HEK293 (cell line): ENCODE data around the gene CXorf65.

Source experiments
- CTCF ChIA-PET: fragments of 350-600 bp; formaldehyde crosslinking; extraction: SDS; loops from one replicate; lab custom pipeline; 2021; ENCODE audit warnings: antibody characterized with exemption; lab: Yijun Ruan, JAX
- POLR2A ChIA-PET: fragments of 300-600 bp; formaldehyde crosslinking; extraction: SDS; loops from one replicate; lab custom pipeline; 2020; ENCODE audit warnings: antibody characterized with exemption, inconsistent platforms; lab: Yijun Ruan, JAX
- H3K27ac ChIP-seq: fragments of 200-500 bp; sonication (Bioruptor generic); 2 replicates; pipeline ENCODE4 v1.5.1; 2014; ENCODE audit warnings: low read depth, low read length, control low read depth, inconsistent platforms; ENCODE audit errors: extremely low read depth
- H3K36me3 ChIP-seq, 2 experiments: fragments of 200-500 bp in 1 of 2; sonication (Bioruptor generic) in 1 of 2; 1 replicate in 1 of 2; 2 replicates in 1 of 2; pipeline ENCODE4 v1.5.1; 2014 to 2017; ENCODE audit warnings: inconsistent platforms in 2 of 2, low read length in 2 of 2; ENCODE audit not compliant: control insufficient read depth in 2 of 2, insufficient read depth in 1 of 2
- H3K4me1 ChIP-seq: fragments of 200-500 bp; sonication (Bioruptor generic); 2 replicates; pipeline ENCODE4 v1.5.1; 2014; ENCODE audit warnings: mild to moderate bottlenecking, low read length, inconsistent platforms; ENCODE audit not compliant: control insufficient read depth, insufficient read depth
- H3K4me3 ChIP-seq: 2 replicates; pipeline ENCODE4 v1.5.1; 2011; ENCODE audit warnings: low read depth, mild to moderate bottlenecking, control low read depth, low read length, moderate library complexity
- H3K9me3 ChIP-seq: fragments of 200-500 bp; sonication (Bioruptor generic); 2 replicates; pipeline ENCODE4 v1.5.1; 2014; ENCODE audit warnings: low read depth, low read length, inconsistent platforms; ENCODE audit not compliant: control insufficient read depth, insufficient read depth
- INSM2 ChIP-seq: fragments of 450-650 bp; formaldehyde crosslinking; IDR thresholded peaks from 2 replicates; pipeline ENCODE4 v1.5.1; 2016; ENCODE audit warnings: missing biosample characterization, missing genetic modification characterization
- PRDM10 ChIP-seq: fragments of 450-650 bp; formaldehyde crosslinking; IDR thresholded peaks from 2 replicates; pipeline ENCODE4 v1.5.1; 2016; ENCODE audit warnings: missing biosample characterization, missing genetic modification characterization
- RBAK ChIP-seq: fragments of 450-650 bp; formaldehyde crosslinking; IDR thresholded peaks from 2 replicates; pipeline ENCODE4 v1.5.1; 2016; ENCODE audit warnings: missing biosample characterization, missing genetic modification characterization
- ZBTB17 ChIP-seq: fragments of 450-650 bp; formaldehyde crosslinking; IDR thresholded peaks from 2 replicates; pipeline ENCODE4 v1.5.1; 2016; ENCODE audit warnings: missing biosample characterization, missing genetic modification characterization
- ZBTB21 ChIP-seq: fragments of 450-650 bp; formaldehyde crosslinking; IDR thresholded peaks from 2 replicates; pipeline ENCODE4 v1.5.1; 2017; ENCODE audit warnings: missing biosample characterization, missing genetic modification characterization
- ZBTB44 ChIP-seq: fragments of 450-650 bp; IDR thresholded peaks from 2 replicates; pipeline ENCODE4 v1.5.1; 2018; ENCODE audit warnings: missing biosample characterization, mild to moderate bottlenecking, missing genetic modification characterization
- ZBTB6 ChIP-seq: fragments of 450-650 bp; formaldehyde crosslinking; IDR thresholded peaks from 2 replicates; pipeline ENCODE4 v1.5.1; 2017; ENCODE audit warnings: missing biosample characterization, missing genetic modification characterization
- ZBTB8A ChIP-seq: fragments of 450-650 bp; formaldehyde crosslinking; IDR thresholded peaks from 2 replicates; pipeline ENCODE4 v1.5.1; 2016; ENCODE audit warnings: missing biosample characterization, missing genetic modification characterization
- ZNF112 ChIP-seq: fragments of 450-650 bp; formaldehyde crosslinking; IDR thresholded peaks from 2 replicates; pipeline ENCODE4 v1.5.0; 2017; ENCODE audit warnings: missing biosample characterization, missing genetic modification characterization
- ZNF148 ChIP-seq: fragments of 450-650 bp; formaldehyde crosslinking; IDR thresholded peaks from 2 replicates; pipeline ENCODE4 v1.5.0; 2017; ENCODE audit warnings: missing biosample characterization, missing genetic modification characterization, borderline replicate concordance
- ZNF16 ChIP-seq: fragments of 450-650 bp; formaldehyde crosslinking; IDR thresholded peaks from 2 replicates; pipeline ENCODE4 v1.5.1; 2016; ENCODE audit warnings: low read depth, missing biosample characterization, missing genetic modification characterization
- ZNF18 ChIP-seq: fragments of 450-650 bp; formaldehyde crosslinking; IDR thresholded peaks from 2 replicates; pipeline ENCODE4 v1.5.1; 2016; ENCODE audit warnings: missing biosample characterization, missing genetic modification characterization
- ZNF324 ChIP-seq: fragments of 450-650 bp; formaldehyde crosslinking; IDR thresholded peaks from 2 replicates; pipeline ENCODE4 v1.5.1; 2016; ENCODE audit warnings: missing biosample characterization, missing genetic modification characterization
- ZNF394 ChIP-seq: fragments of 450-650 bp; formaldehyde crosslinking; IDR thresholded peaks from 2 replicates; pipeline ENCODE4 v1.5.1; 2016; ENCODE audit warnings: missing biosample characterization, missing genetic modification characterization, mild to moderate bottlenecking, moderate library complexity, borderline replicate concordance
- ZNF501 ChIP-seq: fragments of 450-650 bp; formaldehyde crosslinking; IDR thresholded peaks from 2 replicates; pipeline ENCODE4 v1.5.1; 2016; ENCODE audit warnings: missing biosample characterization, missing genetic modification characterization
- ZNF529 ChIP-seq: fragments of 450-650 bp; formaldehyde crosslinking; IDR thresholded peaks from 2 replicates; pipeline ENCODE4 v1.5.1; 2017; ENCODE audit warnings: missing genetic modification characterization, missing biosample characterization; ENCODE audit not compliant: insufficient replicate concordance
- ZNF580 ChIP-seq: fragments of 450-650 bp; formaldehyde crosslinking; IDR thresholded peaks from 2 replicates; pipeline ENCODE4 v1.5.1; 2016; ENCODE audit warnings: missing biosample characterization, missing genetic modification characterization
- ZNF658 ChIP-seq: fragments of 450-650 bp; formaldehyde crosslinking; IDR thresholded peaks from 2 replicates; pipeline ENCODE4; 2016; ENCODE audit warnings: missing biosample characterization, missing genetic modification characterization
- ZNF664 ChIP-seq: fragments of 450-650 bp; formaldehyde crosslinking; IDR thresholded peaks from 2 replicates; pipeline ENCODE4 v1.5.1; 2016; ENCODE audit warnings: missing biosample characterization, missing genetic modification characterization
- ZNF707 ChIP-seq: fragments of 450-650 bp; formaldehyde crosslinking; IDR thresholded peaks from 2 replicates; pipeline ENCODE4 v1.5.1; 2016; ENCODE audit warnings: missing biosample characterization, missing genetic modification characterization
- ZNF768 ChIP-seq: fragments of 450-650 bp; formaldehyde crosslinking; IDR thresholded peaks from 2 replicates; pipeline ENCODE4 v1.5.1; 2018; ENCODE audit warnings: missing biosample characterization, mild to moderate bottlenecking, missing genetic modification characterization
- ZNF843 ChIP-seq: fragments of 450-650 bp; formaldehyde crosslinking; IDR thresholded peaks from 2 replicates; pipeline ENCODE4 v1.5.1; 2016; ENCODE audit warnings: missing biosample characterization, missing genetic modification characterization

CXorf65 gene

GRCh38 chrX:71085900-71086299 lies 20.6 kb downstream of the CXorf65 start:
- H3K9me3 ChIP-seq: no peaks in the 10 kb centered on the region
- peaks cover 12% of the 10 kb centered on the region for H3K4me1 ChIP-seq
- H3K36me3 ChIP-seq: no peaks in the 10 kb centered on the region; a peak in 1 of 3 replicates
- no peak for TF ChIP-seq ZNF580 (tag by site-specific recombination)
- peak; percentile 76 for TF ChIP-seq PRDM10 (tag by site-specific recombination)
- no peak for TF ChIP-seq ZNF394
- TF ChIP-seq INSM2: no peak
- TF ChIP-seq ZNF16 (tag by site-specific recombination): peak; percentile 18; the same call in 1 of the 2 replicates
- TF ChIP-seq ZNF768 (tag by site-specific recombination): no peak
- TF ChIP-seq ZNF324 (tag by site-specific recombination): no peak
- no peak for TF ChIP-seq RBAK (tag by site-specific recombination)
- TF ChIP-seq ZNF112 (tag by site-specific recombination): no peak
- TF ChIP-seq ZBTB17: peak; percentile 66
- no peak for TF ChIP-seq ZNF529 (tag by site-specific recombination)
- peak; percentile 35; the same call in 1 of the 2 replicates for TF ChIP-seq ZBTB8A (tag by site-specific recombination)
- TF ChIP-seq ZNF18 (tag by site-specific recombination): no peak
- POLR2A ChIA-PET: interaction anchor here (1.0 kb wide), 1 partner anchor 11 kb away, joined by 3 read pairs; no protein-coding TSS in a partner anchor
- CTCF ChIA-PET: interaction anchor here (0.6 kb wide), 1 partner anchor 126 kb away, joined by 4 read pairs; no protein-coding TSS in a partner anchor
- no peak overlapping the region for H3K27ac ChIP-seq
- no peak overlapping the region for H3K4me3 ChIP-seq

- no peak overlapping the region for H3K4me3 ChIP-seq
- H3K27ac ChIP-seq: no peak overlapping the region; the same call in 1 of the 2 replicates
- peaks cover 12% of the 10 kb centered on the region for H3K4me1 ChIP-seq
- H3K36me3 ChIP-seq: no peaks in the 10 kb centered on the region
- H3K9me3 ChIP-seq: no peaks in the 10 kb centered on the region
- ChIA-PET POLR2A (interaction anchor here (0.7 kb wide), 1 partner anchor 13 kb away, joined by 3 read pairs; no protein-coding TSS in a partner anchor), CTCF (interaction anchor here (1.2 kb wide), 1 partner anchor 24 kb away, joined by 4 read pairs; no protein-coding TSS in a partner anchor)
- TF ChIP-seq ZNF501 (no peak), ZBTB21 (no peak), ZNF658 (tag by site-specific recombination) (no peak), ZNF843 (0 out of 2 replicates have a peak, but pooled peaks have one; percentile 29), ZBTB17 (peak; percentile 62; the same call in 1 of the 2 replicates), ZBTB44 (tag by site-specific recombination) (peak; percentile 83), ZBTB6 (no peak), ZNF707 (tag by site-specific recombination) (no peak), ZNF529 (tag by site-specific recombination) (no peak), ZNF664 (no peak), ZNF148 (tag by site-specific recombination) (no peak)
These were observed 23.7 kb downstream of the CXorf65 start for GRCh38 chrX:71082822-71083221.
